CD4-positive, alpha-beta memory T cell (primary cell): ENCODE measurements around the gene CCDC174. TPM values are rescaled to one million over a fixed set of nuclear protein-coding genes. Genes with fewer than 3 reads are reported as not detected.

Source experiments
- CTCF ChIA-PET: fragments of 350-600 bp; sonication (Branson Sonifier 250); formaldehyde crosslinking; loops from one replicate; lab custom pipeline; 2021; ENCODE audit warnings: inconsistent platforms; ENCODE audit not compliant: partially characterized antibody; lab: Charles Lee
- POLR2A ChIA-PET: fragments of 350-600 bp; sonication (Branson Sonifier 250); formaldehyde crosslinking; loops from one replicate; lab custom pipeline; 2021; ENCODE audit not compliant: partially characterized antibody; lab: Charles Lee
- DNase-seq, 5 donors: peaks; one replicate each; pipeline versions ENCODE4 v3.0.0 to v3.0.0-alpha.2; 2020 to 2022; ENCODE audit warnings: mixed read lengths in 1 of 5
- H3K27ac ChIP-seq: one replicate; pipeline ENCODE4 v1.7.0; 2013; ENCODE audit warnings: low read depth, low read length
- H3K27me3 ChIP-seq: 2 replicates; pipeline ENCODE4 v1.7.0; 2013; ENCODE audit warnings: mild to moderate bottlenecking, low read length, moderate library complexity; ENCODE audit not compliant: insufficient read depth
- H3K36me3 ChIP-seq: 2 replicates; pipeline ENCODE4 v1.7.0; 2013; ENCODE audit warnings: mild to moderate bottlenecking, low read length, moderate library complexity; ENCODE audit not compliant: insufficient read depth
- H3K4me1 ChIP-seq: 2 replicates; pipeline ENCODE4 v1.7.0; 2013; ENCODE audit warnings: mild to moderate bottlenecking, low read length, moderate library complexity; ENCODE audit not compliant: insufficient read depth
- H3K4me3 ChIP-seq, 2 donors: one replicate each; pipeline ENCODE4 v1.7.0; 2013; ENCODE audit warnings: low read length in 2 of 2, mild to moderate bottlenecking in 1 of 2
- H3K9me3 ChIP-seq, 2 donors: one replicate each; pipeline ENCODE4 v1.7.0; 2013; ENCODE audit warnings: low read length in 2 of 2, control low read depth in 1 of 2; ENCODE audit not compliant: control insufficient read depth in 1 of 2
- H3K27ac Mint-ChIP-seq, 7 donors: one replicate each; pipeline ENCODE4 v1.8.0; 2020 to 2021; ENCODE audit warnings: mixed read lengths in 7 of 7, mild to moderate bottlenecking in 6 of 7, inconsistent platforms in 3 of 7, moderate library complexity in 3 of 7
- H3K27me3 Mint-ChIP-seq, 2 donors: one replicate each; pipeline ENCODE4 v1.8.0; 2020 to 2021; ENCODE audit warnings: mixed read lengths in 2 of 2
- H3K36me3 Mint-ChIP-seq, 2 donors: one replicate each; pipeline ENCODE4 v1.8.0; 2020 to 2021; ENCODE audit warnings: mixed read lengths in 2 of 2, inconsistent platforms in 1 of 2, mild to moderate bottlenecking in 1 of 2
- H3K4me1 Mint-ChIP-seq, 4 donors: one replicate each; pipeline ENCODE4 v1.8.0; 2020 to 2021; ENCODE audit warnings: mixed read lengths in 4 of 4, mild to moderate bottlenecking in 1 of 4
- H3K4me3 Mint-ChIP-seq, 8 donors: one replicate each; pipeline ENCODE4 v1.8.0; 2020 to 2021; ENCODE audit warnings: mixed read lengths in 8 of 8, mild to moderate bottlenecking in 7 of 8, moderate library complexity in 6 of 8, inconsistent platforms in 3 of 8
- H3K9me3 Mint-ChIP-seq, 8 donors: one replicate each; pipeline ENCODE4 v1.8.0; 2020 to 2021; ENCODE audit warnings: mixed read lengths in 8 of 8, mild to moderate bottlenecking in 5 of 8, inconsistent platforms in 3 of 8, moderate library complexity in 1 of 8
- intact Hi-C: fragments of 100-400 bp; cut with micrococcal nuclease; formaldehyde crosslinking; loops from one replicate; pipeline ENCODE4 v1.15.1; 2023
- polyA plus RNA-seq, 2 donors: library from polyadenylated mRNA; unstranded; fragments of 300-500 nt; fragmentation: Illumina TruSeq; gene quantifications; one replicate each; pipeline ENCODE4 v1.2.3, GENCODE V29; 2021
- total RNA-seq, 2 experiments: library from RNA; stranded (reverse); gene quantifications; one replicate each; pipeline ENCODE4 v1.2.3, GENCODE V29; 2021

The CCDC174 gene
- total RNA-seq (10 to 100 TPM; 45.9 to 51.8 TPM), polyA plus RNA-seq (10 to 100 TPM; 20.0 to 28.3 TPM)

DNA sequence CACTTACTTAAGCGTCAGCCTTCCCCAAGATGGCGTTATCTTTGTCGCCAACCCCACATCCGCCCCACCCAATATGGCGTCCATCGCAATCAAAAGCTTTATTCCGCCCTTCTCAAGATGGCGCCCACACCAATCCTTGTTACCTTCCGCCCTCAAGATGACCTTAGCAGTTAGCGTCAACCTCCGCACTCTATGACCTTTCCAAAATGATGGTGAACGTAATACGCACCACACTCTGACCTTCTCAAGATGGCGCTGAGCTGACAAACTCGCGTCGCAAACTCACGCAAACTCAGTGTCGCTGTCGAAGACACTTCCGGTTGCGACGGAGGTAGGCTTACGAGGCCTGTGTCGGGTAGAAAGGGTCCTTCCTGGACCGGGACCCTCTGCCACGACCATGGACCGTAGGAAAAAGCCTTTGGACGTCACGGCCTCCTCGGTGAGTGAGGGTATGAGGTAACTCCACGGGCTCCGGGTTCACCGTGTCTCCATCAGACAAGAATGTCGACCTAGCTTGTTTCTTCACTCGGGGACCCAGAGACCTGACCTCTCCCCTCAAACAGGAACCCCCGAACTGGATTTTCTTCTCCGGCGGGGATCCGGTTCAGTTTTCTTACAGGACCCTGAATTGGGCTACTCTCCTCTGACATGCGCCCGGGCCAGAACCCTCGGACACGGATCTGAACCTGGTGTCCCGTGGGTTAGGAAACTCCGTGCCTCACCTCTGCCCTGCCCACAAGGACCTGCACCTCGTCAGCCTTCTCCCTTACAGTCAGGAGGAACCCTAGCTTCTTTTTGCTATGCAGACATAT, at the start of gene CCDC174:
Gene CCDC174, plus strand, starts transcription at position 323 of the 812 bp plus-strand sequence. Its CDS starts 75 bp downstream, at position 398.
- Mint-ChIP-seq H3K4me1 (peaks cover 27 to 50% (median 40%) of the 10 kb centered on the region in 4 donors), H3K9me3 (no peaks in the 10 kb centered on the region), H3K36me3 (peaks cover 18 to 25% of the 10 kb centered on the region in 2 donors), H3K27ac (peak within 1 kb of the TSS; percentile 91 to 100 (median 98)), H3K4me3 (peak within 1 kb of the TSS; percentile 84 to 99 (median 94)), H3K27me3 (no peaks in the 10 kb centered on the region)
- H3K9me3 ChIP-seq: no peaks in the 10 kb centered on the region
- no peaks in the 10 kb centered on the region for H3K27me3 ChIP-seq
- H3K4me3 ChIP-seq: peak within 1 kb of the TSS; percentile 67 to 98
- peaks cover 21% of the 10 kb centered on the region for H3K36me3 ChIP-seq
- intact Hi-C loops: loop anchor here (1.0 to 2.0 kb wide), 6 partner anchors 296 to 1171 kb away; partner anchors contain the start of genes HDAC11, LSM3, MRPS25 and NR2C2
- CTCF ChIA-PET: interaction anchor here (0.8 to 2.1 kb wide), 6 partner anchors 19 to 467 kb away, joined by 3 to 6 read pairs (median 3); partner anchors contain the start of gene RBSN
- peaks cover 37% of the 10 kb centered on the region for H3K4me1 ChIP-seq
- DNase-seq: peak; percentile 95 to 98 (median 97)
- peak within 1 kb of the TSS; percentile 98 for H3K27ac ChIP-seq
- POLR2A ChIA-PET: interaction anchor here (0.6 to 3.1 kb wide), 31 partner anchors 9 to 1989 kb away, joined by 3 to 41 read pairs (median 7); partner anchors contain the start of genes BTD, CAPN7, CHCHD4 and HACL1

GRCh38 chr3:14602006-14602803, 49.4 kb upstream of the CCDC174 start:
- Mint-ChIP-seq H3K9me3 (peaks cover 5 to 25% (median 8%) of the 10 kb centered on the region in 8 donors), H3K4me3 (no peak overlapping the region), H3K27me3 (peaks cover 51 to 63% of the 10 kb centered on the region in 2 donors), H3K27ac (no peak overlapping the region), H3K4me1 (peaks cover 3 to 13% (median 8%) of the 10 kb centered on the region in 4 donors), H3K36me3 (peaks cover 0 to 4% of the 10 kb centered on the region in 2 donors)
- POLR2A ChIA-PET: no interaction called here
- intact Hi-C loops: no loop called here
- no peaks in the 10 kb centered on the region for H3K36me3 ChIP-seq
- H3K27ac ChIP-seq: no peak overlapping the region
- H3K4me3 ChIP-seq: no peak overlapping the region
- CTCF ChIA-PET: no interaction called here
- no peaks in the 10 kb centered on the region for H3K4me1 ChIP-seq
- peaks cover 27% of the 10 kb centered on the region for H3K27me3 ChIP-seq
- DNase-seq: no peak
- H3K9me3 ChIP-seq: no peaks in the 10 kb centered on the region

DNA sequence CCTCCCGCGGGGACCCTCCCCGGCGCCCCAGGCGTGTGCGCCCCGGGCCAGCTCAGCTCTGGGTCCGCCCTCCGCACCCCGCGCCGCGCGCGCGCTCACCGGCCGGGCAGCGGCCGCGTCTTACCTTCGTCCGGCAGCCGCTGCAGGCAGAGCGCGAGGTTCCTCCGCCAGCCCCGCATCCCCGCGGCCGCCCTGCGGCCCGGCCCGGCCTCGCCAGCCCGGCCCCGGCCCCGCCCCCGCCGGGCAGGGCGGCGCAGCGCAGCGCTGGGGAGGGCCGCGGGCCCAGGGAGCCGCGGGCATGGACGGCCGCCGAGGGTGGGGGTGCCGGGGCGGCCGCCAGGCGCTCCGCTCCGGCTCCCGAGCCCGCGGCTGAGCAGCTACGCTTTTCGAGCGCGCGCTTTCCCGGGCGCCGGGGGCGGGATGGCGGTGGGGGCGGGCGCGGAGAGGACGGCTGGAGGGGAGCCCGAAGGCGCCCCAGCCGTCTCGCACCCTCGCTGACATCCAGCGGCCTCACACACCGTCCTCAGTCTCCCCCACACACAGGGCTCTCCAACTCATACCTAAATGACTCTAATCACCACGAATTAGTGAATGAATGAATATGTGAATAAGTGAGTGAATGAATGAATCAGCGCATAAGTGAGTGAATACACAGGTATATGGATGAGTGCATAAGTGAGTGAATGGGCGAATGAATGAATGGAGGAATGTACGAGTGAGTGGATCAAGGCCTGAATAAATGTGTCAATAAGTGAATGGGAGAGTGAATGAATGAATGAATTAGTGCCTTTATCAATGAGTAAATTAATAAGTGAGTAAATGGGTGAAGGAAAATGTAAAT, 48.5 kb upstream of the CCDC174 start:
- Histone ChIP-seq H3K36me3 (no peaks in the 10 kb centered on the region), H3K27me3 (peaks cover 31% of the 10 kb centered on the region), H3K4me3 (no peak overlapping the region), H3K27ac (no peak overlapping the region), H3K4me1 (no peaks in the 10 kb centered on the region), H3K9me3 (no peaks in the 10 kb centered on the region)
- intact Hi-C loops: no loop called here
- DNase-seq: no peak
- peaks cover 51 to 63% of the 10 kb centered on the region in 2 donors for H3K27me3 Mint-ChIP-seq
- no peak overlapping the region for H3K27ac Mint-ChIP-seq
- H3K36me3 Mint-ChIP-seq: peaks cover 0 to 4% of the 10 kb centered on the region in 2 donors
- H3K9me3 Mint-ChIP-seq: peaks cover 5 to 24% (median 8%) of the 10 kb centered on the region in 8 donors
- H3K4me1 Mint-ChIP-seq: peaks cover 3 to 12% (median 8%) of the 10 kb centered on the region in 4 donors
- ChIA-PET CTCF (interaction anchor here (0.6 kb wide), 1 partner anchor 551 kb away, joined by 3 read pairs; no protein-coding TSS in a partner anchor), POLR2A (no interaction called here)
- H3K4me3 Mint-ChIP-seq: no peak overlapping the region

- no peaks in the 10 kb centered on the region for H3K9me3 ChIP-seq
- Mint-ChIP-seq H3K36me3 (peaks cover 0 to 4% of the 10 kb centered on the region in 2 donors), H3K4me1 (peaks cover 0 to 5% (median 2%) of the 10 kb centered on the region in 4 donors), H3K9me3 (peaks cover 0 to 14% (median 3%) of the 10 kb centered on the region in 8 donors), H3K27me3 (peaks cover 48 to 52% of the 10 kb centered on the region in 2 donors), H3K4me3 (no peak overlapping the region), H3K27ac (no peak overlapping the region)
- no peaks in the 10 kb centered on the region for H3K4me1 ChIP-seq
- DNase-seq: no peak
- ChIA-PET CTCF (no interaction called here), POLR2A (no interaction called here)
- H3K27ac ChIP-seq: no peak overlapping the region
- intact Hi-C loops: no loop called here
- H3K27me3 ChIP-seq: peaks cover 34% of the 10 kb centered on the region
- H3K4me3 ChIP-seq: no peak overlapping the region
- no peaks in the 10 kb centered on the region for H3K36me3 ChIP-seq
Observed at GRCh38 chr3:14605067-14605466, 46.5 kb upstream of the CCDC174 start.

GRCh38 chr3:14605744-14606143, 45.8 kb upstream of the CCDC174 start:
- Mint-ChIP-seq H3K36me3 (peaks cover 0 to 4% of the 10 kb centered on the region in 2 donors), H3K9me3 (peaks cover 0 to 9% (median 3%) of the 10 kb centered on the region in 8 donors), H3K27ac (no peak overlapping the region), H3K27me3 (peaks cover 44 to 48% of the 10 kb centered on the region in 2 donors), H3K4me1 (peaks cover 0 to 5% (median 2%) of the 10 kb centered on the region in 4 donors), H3K4me3 (no peak overlapping the region)
- Histone ChIP-seq H3K27me3 (peaks cover 30% of the 10 kb centered on the region), H3K9me3 (no peaks in the 10 kb centered on the region), H3K36me3 (no peaks in the 10 kb centered on the region), H3K4me3 (no peak overlapping the region), H3K4me1 (no peaks in the 10 kb centered on the region), H3K27ac (no peak overlapping the region)
- no peak for DNase-seq
- intact Hi-C loops: no loop called here
- ChIA-PET POLR2A (no interaction called here), CTCF (interaction anchor here (1.2 kb wide), 1 partner anchor 315 kb away, joined by 4 read pairs; no protein-coding TSS in a partner anchor)

GRCh38 chr3:14606669-14607339, 44.8 kb upstream of the CCDC174 start:
- H3K9me3 ChIP-seq: no peaks in the 10 kb centered on the region
- intact Hi-C loops: no loop called here
- no peaks in the 10 kb centered on the region for H3K36me3 ChIP-seq
- Mint-ChIP-seq H3K36me3 (peaks cover 0 to 4% of the 10 kb centered on the region in 2 donors), H3K9me3 (peaks cover 0 to 6% (median 3%) of the 10 kb centered on the region in 8 donors), H3K4me3 (no peak overlapping the region), H3K4me1 (peaks cover 0 to 5% (median 2%) of the 10 kb centered on the region in 4 donors), H3K27me3 (peaks cover 41 to 42% of the 10 kb centered on the region in 2 donors), H3K27ac (no peak overlapping the region)
- no peak overlapping the region for H3K27ac ChIP-seq
- no peak for DNase-seq
- ChIA-PET CTCF (interaction anchor here (1.2 kb wide), 1 partner anchor 314 kb away, joined by 4 read pairs; no protein-coding TSS in a partner anchor), POLR2A (no interaction called here)
- no peak overlapping the region for H3K4me3 ChIP-seq
- no peaks in the 10 kb centered on the region for H3K4me1 ChIP-seq
- peaks cover 24% of the 10 kb centered on the region for H3K27me3 ChIP-seq
